Stimulated activated CD8-positive, alpha-beta memory T cell treated with anti-CD3 and anti-CD28 coated beads, Interleukin-4, amount 100 ng/mL, for 4 hours (primary cell): ENCODE data around the gene RFXAP.

Experiments used
- DNase-seq, 2 donors: peaks; one replicate each; pipeline ENCODE4 v3.0.0-alpha.2; 2020; ENCODE audit warnings: low read depth in 2 of 2, low spot score in 1 of 2

The RFXAP gene

GRCh38 chr13:36815062-36815461 is 4.0 kb upstream of the RFXAP start:
- DNase-seq: no peak

GRCh38 chr13:36817996-36818803 is 822 bp upstream of the RFXAP start:
- DNase-seq: no peak

- DNase-seq: peak in 1 of 2 donors; percentile 12
Observed at GRCh38 chr13:36819739-36820090, 693 bp downstream of the RFXAP start.

- DNase-seq: no peak
Observed at GRCh38 chr13:36820222-36820621, 1.2 kb downstream of the RFXAP start.

GRCh38 chr13:36822785-36823184 is 3.8 kb downstream of the RFXAP start:
- DNase-seq: no peak

- DNase-seq: no peak
Observed at GRCh38 chr13:36829753-36830152, 10.7 kb downstream of the RFXAP start.

- no peak for DNase-seq
Observed at GRCh38 chr13:36831291-36831690, 12.3 kb downstream of the RFXAP start.

GRCh38 chr13:36834299-36834698 is 15.3 kb downstream of the RFXAP start:
- DNase-seq: no peak

- no peak for DNase-seq
Observed at GRCh38 chr13:36837354-36838092, 18.5 kb downstream of the RFXAP start.

- no peak for DNase-seq
Observed at GRCh38 chr13:36839281-36839680, 20.3 kb downstream of the RFXAP start.

GRCh38 chr13:36839981-36840380 is 21.0 kb downstream of the RFXAP start:
- DNase-seq: no peak

- no peak for DNase-seq
Observed at GRCh38 chr13:36840718-36841250, 21.8 kb downstream of the RFXAP start.

- DNase-seq: no peak
Observed at GRCh38 chr13:36841391-36841790, 22.4 kb downstream of the RFXAP start.

GRCh38 chr13:36847606-36848005 is 28.6 kb downstream of the RFXAP start:
- no peak for DNase-seq

GRCh38 chr13:36848199-36848982 is 29.4 kb downstream of the RFXAP start:
- no peak for DNase-seq

GRCh38 chr13:36850790-36851438 is 31.9 kb downstream of the RFXAP start:
- DNase-seq: no peak

GRCh38 chr13:36857253-36857652 is 38.2 kb downstream of the RFXAP start:
- no peak for DNase-seq

GRCh38 chr13:36858290-36858689 is 39.3 kb downstream of the RFXAP start:
- no peak for DNase-seq

- no peak for DNase-seq
Observed at GRCh38 chr13:36859259-36859658, 40.2 kb downstream of the RFXAP start.

- no peak for DNase-seq
Observed at GRCh38 chr13:36862002-36862685, 43.1 kb downstream of the RFXAP start.
